Stomach (tissue), 4 donors: ENCODE measurements around the gene ENOX1.

Source experiments
- EP300 ChIP-seq: sonication (generic); formaldehyde crosslinking; IDR thresholded peaks from one replicate; pipeline ENCODE4 v1.6.1; 2017; ENCODE audit warnings: antibody characterized with exemption
- POLR2A ChIP-seq, 4 donors: fragments of 450-650 bp; IDR thresholded peaks; one replicate each; pipeline ENCODE4 v1.6.1; 2016; ENCODE audit warnings: antibody characterized with exemption in 4 of 4, control low read depth in 2 of 4, mild to moderate bottlenecking in 1 of 4, moderate library complexity in 1 of 4
- TF ChIP-seq, protein P1 (sequence below), 7 experiments: fragments of 450-650 bp in 4 of 7; fragments of 200-600 bp in 3 of 7; sonication (generic) in 3 of 7; IDR thresholded peaks; one replicate each; pipeline ENCODE4 v1.5.1; 2016 to 2019; ENCODE audit warnings: antibody characterized with exemption in 7 of 7, control low read depth in 2 of 7, mild to moderate bottlenecking in 1 of 7

DNA sequence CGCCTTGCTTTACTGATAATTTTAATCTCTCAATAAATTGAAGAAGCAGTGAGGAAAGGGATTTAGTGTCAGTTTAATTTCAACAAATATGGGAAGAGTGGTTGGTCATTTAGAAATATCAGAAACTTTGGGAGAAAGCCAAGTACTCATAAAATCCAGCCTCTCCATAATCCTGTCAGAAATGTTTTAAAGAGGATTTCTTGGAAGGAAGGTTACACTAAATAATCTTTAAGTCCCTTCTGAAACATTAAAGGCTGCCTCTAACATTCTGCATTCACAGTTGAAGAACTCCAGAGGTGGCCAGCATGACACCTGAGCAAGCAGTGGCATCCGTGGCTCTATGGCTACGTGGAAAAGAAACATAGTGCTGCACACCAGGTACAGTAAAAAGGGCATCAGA, 378.5 kb downstream of the ENOX1 start:
- TF ChIP-seq, protein P1, sequence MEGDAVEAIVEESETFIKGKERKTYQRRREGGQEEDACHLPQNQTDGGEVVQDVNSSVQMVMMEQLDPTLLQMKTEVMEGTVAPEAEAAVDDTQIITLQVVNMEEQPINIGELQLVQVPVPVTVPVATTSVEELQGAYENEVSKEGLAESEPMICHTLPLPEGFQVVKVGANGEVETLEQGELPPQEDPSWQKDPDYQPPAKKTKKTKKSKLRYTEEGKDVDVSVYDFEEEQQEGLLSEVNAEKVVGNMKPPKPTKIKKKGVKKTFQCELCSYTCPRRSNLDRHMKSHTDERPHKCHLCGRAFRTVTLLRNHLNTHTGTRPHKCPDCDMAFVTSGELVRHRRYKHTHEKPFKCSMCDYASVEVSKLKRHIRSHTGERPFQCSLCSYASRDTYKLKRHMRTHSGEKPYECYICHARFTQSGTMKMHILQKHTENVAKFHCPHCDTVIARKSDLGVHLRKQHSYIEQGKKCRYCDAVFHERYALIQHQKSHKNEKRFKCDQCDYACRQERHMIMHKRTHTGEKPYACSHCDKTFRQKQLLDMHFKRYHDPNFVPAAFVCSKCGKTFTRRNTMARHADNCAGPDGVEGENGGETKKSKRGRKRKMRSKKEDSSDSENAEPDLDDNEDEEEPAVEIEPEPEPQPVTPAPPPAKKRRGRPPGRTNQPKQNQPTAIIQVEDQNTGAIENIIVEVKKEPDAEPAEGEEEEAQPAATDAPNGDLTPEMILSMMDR (IDR thresholded peaks at IDR 0.05), result no peak
- TF ChIP-seq POLR2A (IDR thresholded peaks at IDR 0.05) (no peak), EP300 (no peak)
